Neural progenitor cell (in vitro differentiated cells): ENCODE measurements around the gene PPP1R9A. TPM values are rescaled to one million over a fixed set of nuclear protein-coding genes. Genes with fewer than 3 reads are reported as not detected.

Experiments used
- DNase-seq: peaks from one replicate; pipeline ENCODE4 v3.0.0-alpha.2; 2016; ENCODE audit warnings: low spot score
- H2AFZ ChIP-seq: fragments of 200-600 bp; sonication (generic); replicated peaks from 2 replicates; pipeline ENCODE4 v1.6.1; 2016; ENCODE audit warnings: antibody characterized with exemption
- H3F3A ChIP-seq: fragments of 200-600 bp; sonication (generic); 2 replicates; pipeline ENCODE4 v1.6.1; 2016; ENCODE audit warnings: antibody characterized with exemption, low read depth
- H3K27ac ChIP-seq: fragments of 200-600 bp; sonication (generic); 2 replicates; pipeline ENCODE4 v1.5.1; 2016; ENCODE audit warnings: mild to moderate bottlenecking
- H3K27me3 ChIP-seq: fragments of 200-600 bp; sonication (generic); 2 replicates; pipeline ENCODE4 v1.6.1; 2016; ENCODE audit warnings: mild to moderate bottlenecking, moderate library complexity
- H3K36me3 ChIP-seq: fragments of 200-600 bp; sonication (generic); 2 replicates; pipeline ENCODE4 v1.5.1; 2016
- H3K4me1 ChIP-seq: fragments of 200-600 bp; sonication (generic); 2 replicates; pipeline ENCODE4 v1.6.1; 2016; ENCODE audit warnings: mixed run types
- H3K4me2 ChIP-seq: fragments of 200-600 bp; sonication (generic); 2 replicates; pipeline ENCODE4 v1.6.1; 2016
- H3K4me3 ChIP-seq: fragments of 200-600 bp; sonication (generic); 2 replicates; pipeline ENCODE4 v1.5.1; 2016
- H3K79me2 ChIP-seq: fragments of 200-600 bp; sonication (generic); 2 replicates; pipeline ENCODE4 v1.6.1; 2016; ENCODE audit warnings: low read depth
- H3K9ac ChIP-seq: fragments of 200-600 bp; sonication (generic); 2 replicates; pipeline ENCODE4 v1.6.1; 2016
- H3K9me3 ChIP-seq: fragments of 200-600 bp; sonication (generic); 2 replicates; pipeline ENCODE4 v1.5.1; 2016; ENCODE audit warnings: low read depth
- H4K20me1 ChIP-seq: fragments of 200-600 bp; sonication (generic); 2 replicates; pipeline ENCODE4 v1.6.1; 2016; ENCODE audit warnings: low read depth
- H3K27ac Mint-ChIP-seq: 3 replicates; pipeline ENCODE4 v1.8.0; 2021; ENCODE audit warnings: mixed read lengths
- H3K27me3 Mint-ChIP-seq: 2 replicates; pipeline ENCODE4 v1.8.0; 2022; ENCODE audit warnings: low read depth, mild to moderate bottlenecking, inconsistent platforms, moderate library complexity, mixed read lengths; ENCODE audit not compliant: insufficient read depth
- H3K36me3 Mint-ChIP-seq: 3 replicates; pipeline ENCODE4 v1.8.0; 2021; ENCODE audit warnings: mixed read lengths
- H3K4me1 Mint-ChIP-seq: 3 replicates; pipeline ENCODE4 v1.8.0; 2021; ENCODE audit warnings: mixed read lengths
- H3K4me3 Mint-ChIP-seq: 3 replicates; pipeline ENCODE4 v1.8.0; 2021; ENCODE audit warnings: mild to moderate bottlenecking, moderate library complexity, mixed read lengths
- H3K9me3 Mint-ChIP-seq: 3 replicates; pipeline ENCODE4 v1.8.0; 2020; ENCODE audit warnings: mixed read lengths
- CTCF ChIP-seq: fragments of 200-600 bp; sonication (generic); IDR thresholded peaks from 2 replicates; pipeline ENCODE4 v1.5.1; 2017; ENCODE audit warnings: antibody characterized with exemption, mild to moderate bottlenecking
- EZH2 ChIP-seq: fragments of 200-600 bp; sonication (generic); IDR thresholded peaks from 2 replicates; pipeline ENCODE4 v1.6.1; 2017; ENCODE audit warnings: antibody characterized with exemption, mild to moderate bottlenecking, moderate library complexity
- EZH2phosphoT487 ChIP-seq: fragments of 200-600 bp; sonication (generic); IDR thresholded peaks from 2 replicates; pipeline ENCODE4 v1.6.1; 2017; ENCODE audit warnings: antibody characterized with exemption
- total RNA-seq: library from RNA; depleted of rRNA; stranded (reverse); fragments of >200 nt; gene quantifications from 2 replicates; pipeline ENCODE4 v1.2.3, GENCODE V29; 2015; ENCODE audit warnings: low replicate concordance

Gene PPP1R9A
- total RNA-seq, 1 donor from 2014 or later, result 40.7 TPM

GRCh38 chr7:95157381-95157780 lies 250.0 kb downstream of the PPP1R9A start:
- Histone ChIP-seq H3K9ac (no peak overlapping the region), H4K20me1 (no peaks in the 10 kb centered on the region), H3F3A (no peaks in the 10 kb centered on the region), H3K27me3 (no peaks in the 10 kb centered on the region), H3K4me3 (no peak overlapping the region), H3K4me2 (no peak overlapping the region), H3K27ac (no peak overlapping the region), H3K4me1 (no peaks in the 10 kb centered on the region), H2AFZ (no peak overlapping the region), H3K79me2 (no peaks in the 10 kb centered on the region), H3K9me3 (no peaks in the 10 kb centered on the region), H3K36me3 (no peaks in the 10 kb centered on the region)
- H3K4me3 Mint-ChIP-seq, result no peak overlapping the region
- no peak for TF ChIP-seq CTCF
- TF ChIP-seq EZH2, result no peak
- TF ChIP-seq EZH2phosphoT487, result no peak
- peaks cover 2% of the 10 kb centered on the region for H3K9me3 Mint-ChIP-seq
- no peaks in the 10 kb centered on the region for H3K36me3 Mint-ChIP-seq
- no peak overlapping the region for H3K27ac Mint-ChIP-seq
- no peaks in the 10 kb centered on the region for H3K27me3 Mint-ChIP-seq
- no peaks in the 10 kb centered on the region for H3K4me1 Mint-ChIP-seq
- DNase-seq, result peak; percentile 5

GRCh38 chr7:95169678-95170077 lies 262.3 kb downstream of the PPP1R9A start:
- no peak overlapping the region for H2AFZ ChIP-seq
- no peak overlapping the region for H3K4me3 Mint-ChIP-seq
- H3K36me3 Mint-ChIP-seq, result peaks cover 16% of the 10 kb centered on the region

GRCh38 chr7:95172420-95172819 lies 265.0 kb downstream of the PPP1R9A start:
- no peaks in the 10 kb centered on the region for H4K20me1 ChIP-seq
- no peak overlapping the region for H3K27ac ChIP-seq
- H3K4me1 ChIP-seq, result no peaks in the 10 kb centered on the region
- H3K9me3 ChIP-seq, result no peaks in the 10 kb centered on the region
- H3K4me3 Mint-ChIP-seq, result no peak overlapping the region
- TF ChIP-seq EZH2phosphoT487, result no peak
- no peak for TF ChIP-seq EZH2
- no peak for TF ChIP-seq CTCF
- no peaks in the 10 kb centered on the region for H3K4me1 Mint-ChIP-seq
- no peak overlapping the region for H3K4me2 ChIP-seq
- peaks cover 2% of the 10 kb centered on the region for H3K9me3 Mint-ChIP-seq
- peaks cover 7% of the 10 kb centered on the region for H3K36me3 Mint-ChIP-seq
- no peak overlapping the region for H3K9ac ChIP-seq
- H3K27me3 ChIP-seq, result no peaks in the 10 kb centered on the region
- no peak overlapping the region for H2AFZ ChIP-seq
- H3F3A ChIP-seq, result no peaks in the 10 kb centered on the region
- no peak overlapping the region for H3K27ac Mint-ChIP-seq
- no peaks in the 10 kb centered on the region for H3K79me2 ChIP-seq
- no peak for DNase-seq
- H3K36me3 ChIP-seq, result no peaks in the 10 kb centered on the region
- H3K4me3 ChIP-seq, result no peak overlapping the region
- no peaks in the 10 kb centered on the region for H3K27me3 Mint-ChIP-seq

More at GRCh38 chr7:95169678-95170077, 262.3 kb downstream of the PPP1R9A start:
- Histone ChIP-seq H3K4me2 (no peak overlapping the region), H3K4me1 (no peaks in the 10 kb centered on the region), H3K27ac (no peak overlapping the region), H3K9ac (no peak overlapping the region), H3K4me3 (no peak overlapping the region), H3F3A (no peaks in the 10 kb centered on the region), H3K9me3 (no peaks in the 10 kb centered on the region), H3K36me3 (no peaks in the 10 kb centered on the region), H3K79me2 (no peaks in the 10 kb centered on the region), H3K27me3 (no peaks in the 10 kb centered on the region), H4K20me1 (no peaks in the 10 kb centered on the region)
- no peaks in the 10 kb centered on the region for H3K4me1 Mint-ChIP-seq
- no peak for DNase-seq
- no peaks in the 10 kb centered on the region for H3K27me3 Mint-ChIP-seq
- TF ChIP-seq EZH2phosphoT487, result no peak
- no peak overlapping the region for H3K27ac Mint-ChIP-seq
- peaks cover 3% of the 10 kb centered on the region for H3K9me3 Mint-ChIP-seq

GRCh38 chr7:95190515-95190914 lies 283.1 kb downstream of the PPP1R9A start:
- no peaks in the 10 kb centered on the region for H3K79me2 ChIP-seq
- H3K4me2 ChIP-seq, result no peak overlapping the region
- Mint-ChIP-seq H3K4me1 (no peaks in the 10 kb centered on the region), H3K9me3 (peaks cover 7% of the 10 kb centered on the region), H3K36me3 (peaks cover 10% of the 10 kb centered on the region), H3K4me3 (no peak overlapping the region), H3K27me3 (no peaks in the 10 kb centered on the region), H3K27ac (peak overlapping the region; percentile 83)
- no peaks in the 10 kb centered on the region for H3K27me3 ChIP-seq
- H3K4me1 ChIP-seq, result no peaks in the 10 kb centered on the region
- H3K4me3 ChIP-seq, result no peak overlapping the region
- H3F3A ChIP-seq, result no peaks in the 10 kb centered on the region
- DNase-seq, result no peak
- H3K36me3 ChIP-seq, result no peaks in the 10 kb centered on the region
- H2AFZ ChIP-seq, result no peak overlapping the region
- TF ChIP-seq EZH2, result no peak
- TF ChIP-seq CTCF, result peak; percentile 18
- H3K9me3 ChIP-seq, result no peaks in the 10 kb centered on the region
- no peaks in the 10 kb centered on the region for H4K20me1 ChIP-seq
- H3K9ac ChIP-seq, result no peak overlapping the region
- H3K27ac ChIP-seq, result no peak overlapping the region
